Stimulated activated CD8-positive, alpha-beta memory T cell treated with anti-CD3 and anti-CD28 coated beads, Interleukin-7, amount 100 ng/mL, for 48 hours (primary cell): Measurements from ENCODE around the gene USP12.

ENCODE experiments used
- DNase-seq, 2 donors: peaks; one replicate each; pipeline ENCODE4 v3.0.0-alpha.2; 2020; ENCODE audit warnings: low read depth in 1 of 2; ENCODE audit errors: extremely low read depth in 1 of 2

The USP12 gene

DNA sequence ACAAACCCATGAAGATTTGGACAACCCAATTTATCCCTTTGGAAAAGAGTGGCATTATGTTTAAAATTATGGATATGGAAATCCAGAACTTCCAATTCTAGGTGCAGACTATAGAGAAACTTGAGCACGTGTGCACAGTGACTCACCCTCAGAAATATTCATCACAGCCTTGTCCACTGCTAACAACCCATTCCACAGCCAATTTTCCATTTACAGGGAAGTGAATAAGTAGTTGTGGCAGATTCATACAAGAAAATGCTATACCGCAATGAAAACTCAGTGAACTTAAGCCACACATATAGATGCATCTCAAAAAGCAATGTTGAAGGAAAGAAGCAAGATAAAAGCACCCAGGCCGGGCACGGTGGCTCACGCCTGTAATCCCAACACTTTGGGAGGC is 133.3 kb downstream of the USP12 start:
- no peak for DNase-seq

DNA sequence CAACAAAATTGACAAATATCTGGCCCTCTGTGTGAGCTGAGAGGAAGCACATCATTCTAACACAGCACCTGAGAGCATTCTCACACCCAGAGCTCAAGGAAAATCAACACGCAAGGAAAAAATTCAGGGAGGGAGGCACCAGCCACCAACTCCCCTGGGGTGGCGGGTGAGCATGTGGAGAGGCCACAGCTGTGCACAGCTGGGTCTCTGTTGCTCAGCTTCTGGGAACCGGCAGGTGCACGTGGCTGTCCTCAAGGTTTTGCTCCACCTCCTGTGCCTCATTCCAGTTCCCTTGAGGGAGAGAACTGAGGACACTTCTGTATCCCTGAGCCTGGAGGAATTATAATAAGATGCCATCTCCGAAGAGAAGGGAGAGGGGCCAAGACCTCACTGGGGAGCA is 134.0 kb downstream of the USP12 start:
- no peak for DNase-seq

GRCh38 chr13:27037171-27037570 is 134.4 kb downstream of the USP12 start:
- no peak for DNase-seq

- no peak for DNase-seq
These were observed 135.2 kb downstream of the USP12 start for GRCh38 chr13:27036236-27036981.

DNA sequence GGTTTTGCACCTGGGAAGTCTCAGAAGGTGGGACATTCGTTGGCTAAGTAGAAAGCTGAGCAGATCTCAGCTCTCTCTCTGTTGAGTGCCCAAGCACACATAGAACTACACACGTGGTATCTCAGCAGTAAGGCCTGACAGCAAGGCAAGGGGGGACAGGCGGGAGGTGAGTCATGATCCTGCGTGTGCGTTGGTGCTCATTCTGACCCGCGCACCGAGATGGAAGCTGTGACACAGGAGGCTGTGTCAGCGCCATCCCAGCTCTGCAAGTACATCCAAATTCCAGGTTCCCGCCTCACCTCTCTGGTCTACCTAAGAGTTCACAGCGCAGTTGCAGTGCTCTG is 135.7 kb downstream of the USP12 start:
- DNase-seq: no peak

GRCh38 chr13:27034678-27035111 is 136.9 kb downstream of the USP12 start:
- no peak for DNase-seq

- no peak for DNase-seq
These were observed 142.7 kb downstream of the USP12 start for GRCh38 chr13:27028683-27029480.

- DNase-seq: no peak
These were observed 144.4 kb downstream of the USP12 start for GRCh38 chr13:27027086-27027667.

DNA sequence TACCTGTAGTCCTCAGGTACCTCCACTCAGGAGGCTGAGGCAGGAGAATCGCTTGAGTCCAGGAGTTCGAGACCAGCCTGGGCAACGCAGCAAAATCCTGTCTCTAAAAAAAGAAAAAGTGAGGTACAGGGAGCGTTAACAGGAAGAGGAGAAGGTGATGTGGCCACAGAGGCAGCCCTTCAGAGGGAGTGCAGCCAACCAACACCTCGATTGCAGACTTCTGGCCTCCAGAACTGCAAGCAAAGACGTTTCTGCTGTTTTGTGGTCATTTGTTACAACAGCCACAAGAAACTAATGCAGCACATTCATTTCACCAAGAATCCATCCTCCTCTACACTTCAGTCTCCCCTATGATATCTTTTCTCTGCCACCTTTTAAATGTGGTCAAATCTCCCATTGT is 145.2 kb downstream of the USP12 start:
- DNase-seq: no peak

- DNase-seq: no peak
These were observed 146.7 kb downstream of the USP12 start for GRCh38 chr13:27024776-27025492.

GRCh38 chr13:27024074-27024461 is 147.5 kb downstream of the USP12 start:
- no peak for DNase-seq

- DNase-seq: no peak
These were observed 148.1 kb downstream of the USP12 start for GRCh38 chr13:27023385-27024073.

DNA sequence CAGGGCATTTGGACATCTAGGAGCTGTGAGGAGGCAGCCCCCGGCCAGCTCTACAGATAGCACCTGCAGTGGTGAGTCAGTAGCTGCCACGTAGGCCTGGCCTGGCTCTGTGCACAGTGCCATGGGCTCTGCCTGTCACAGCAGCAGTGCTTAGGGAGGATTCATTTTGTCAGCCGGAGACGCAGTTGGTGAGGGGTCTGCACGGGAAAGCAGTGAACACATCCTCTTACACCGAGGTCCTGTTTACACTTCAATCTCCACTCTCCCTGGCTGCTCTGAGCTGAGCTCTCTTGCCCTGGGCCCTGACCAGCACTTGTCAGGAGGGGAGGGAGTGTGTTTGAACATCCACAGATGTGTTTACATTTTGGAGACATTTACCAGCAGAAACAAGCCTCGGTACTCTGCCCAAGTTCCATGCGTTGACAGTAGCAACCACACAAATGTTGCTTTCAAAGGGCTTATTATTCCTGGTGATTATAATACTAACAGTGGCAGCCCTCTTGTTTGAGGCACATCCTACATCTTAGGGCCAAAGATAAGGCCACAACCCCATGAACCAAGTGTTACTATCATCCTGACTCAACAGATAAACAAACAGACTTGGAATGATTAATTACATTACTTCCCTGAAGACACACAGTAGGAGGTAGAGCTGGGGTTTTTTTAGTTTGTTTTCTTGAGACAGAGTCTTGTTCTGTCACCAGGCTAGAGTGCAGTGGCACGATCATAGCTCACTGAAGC is 148.9 kb downstream of the USP12 start:
- no peak for DNase-seq

GRCh38 chr13:27020415-27020814 is 151.2 kb downstream of the USP12 start:
- DNase-seq: no peak

DNA sequence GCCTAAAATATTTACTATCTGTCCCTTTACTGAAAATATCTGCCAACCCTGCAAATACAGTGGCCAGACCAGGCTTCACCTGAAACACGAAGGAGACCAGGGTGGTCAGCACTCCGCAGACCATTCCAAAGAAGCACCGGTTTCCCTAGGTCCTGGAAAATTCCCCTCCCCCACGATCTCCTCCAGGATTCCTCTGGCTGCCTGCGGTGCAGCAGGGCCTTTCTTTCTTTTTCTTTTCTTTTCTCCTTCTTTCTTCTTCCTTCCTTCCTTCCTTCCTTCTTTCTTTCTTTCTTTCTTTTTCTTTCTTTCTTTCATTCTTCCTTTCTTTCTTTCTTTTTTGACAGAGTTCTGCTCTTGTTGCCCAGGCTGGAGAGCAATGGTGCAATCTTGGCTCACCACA is 152.7 kb downstream of the USP12 start:
- no peak for DNase-seq

GRCh38 chr13:27018344-27018861 is 153.2 kb downstream of the USP12 start:
- DNase-seq: no peak

GRCh38 chr13:27016875-27017274 is 154.7 kb downstream of the USP12 start:
- DNase-seq: no peak
